ENCODE results near the gene ZBTB43. TPM values are rescaled to one million over a fixed set of nuclear protein-coding genes. Genes with fewer than 3 reads are reported as not detected.

ZBTB43 gene
- total RNA-seq, 4 donors from 2014 or later, result 8.7 to 9.9 (median 9.4) TPM

GRCh38 chr9:126839301-126839700, 34.5 kb downstream of the ZBTB43 start:
- H3K36me3 ChIP-seq, result peaks cover 0 to 41% (median 22%) of the 10 kb centered on the region in 4 donors
- H3K27ac ChIP-seq (replicated peaks in 1 of 4), result no peak overlapping the region
- intact Hi-C loops (cut with DNase I), result no loop called here
- TF ChIP-seq CTCF (IDR thresholded peaks at IDR 0.05) (no peak), POLR2A (IDR thresholded peaks at IDR 0.05; ENCODE audit: low read depth) (no peak), POLR2AphosphoS5 (IDR thresholded peaks at IDR 0.05) (no peak), EP300 (IDR thresholded peaks at IDR 0.05) (no peak)
- H3K27me3 ChIP-seq, result no peaks in the 10 kb centered on the region
- H3K4me3 ChIP-seq, result no peak overlapping the region
- peaks cover 7 to 14% (median 9%) of the 10 kb centered on the region in 4 donors for H3K4me1 ChIP-seq
- no peaks in the 10 kb centered on the region for H3K9me3 ChIP-seq
- DNase-seq (ENCODE audit: extremely low spot score), result no peak
- WGBS, result 92% methylated on average over 6 of the region's 8 CpGs

- Histone ChIP-seq H3K27me3 (no peaks in the 10 kb centered on the region), H3K27ac (replicated peaks in 1 of 4) (no peak overlapping the region), H3K9me3 (no peaks in the 10 kb centered on the region), H3K36me3 (peaks cover 0 to 17% (median 15%) of the 10 kb centered on the region in 4 donors), H3K4me3 (no peak overlapping the region), H3K4me1 (peaks cover 5 to 12% (median 8%) of the 10 kb centered on the region in 4 donors)
- no peak for DNase-seq (ENCODE audit: extremely low spot score)
- TF ChIP-seq CTCF (IDR thresholded peaks at IDR 0.05) (no peak), POLR2A (IDR thresholded peaks at IDR 0.05; ENCODE audit: low read depth) (no peak), EP300 (IDR thresholded peaks at IDR 0.05) (no peak), POLR2AphosphoS5 (IDR thresholded peaks at IDR 0.05) (no peak)
- WGBS, result 88% methylated on average over 11 of the region's 13 CpGs
- intact Hi-C loops (cut with DNase I), result no loop called here
Observed at GRCh38 chr9:126842220-126842842, 37.5 kb downstream of the ZBTB43 start.

GRCh38 chr9:126842977-126843799, 38.3 kb downstream of the ZBTB43 start:
- WGBS, result 76% methylated on average over 10 of the region's 10 CpGs
- peaks cover 0 to 15% (median 14%) of the 10 kb centered on the region in 4 donors for H3K36me3 ChIP-seq
- H3K4me3 ChIP-seq, result no peak overlapping the region
- H3K27ac ChIP-seq (replicated peaks in 1 of 4), result no peak overlapping the region
- no peaks in the 10 kb centered on the region for H3K27me3 ChIP-seq
- DNase-seq (ENCODE audit: extremely low spot score), result no peak
- intact Hi-C loops (cut with DNase I), result no loop called here
- H3K4me1 ChIP-seq, result peaks cover 3 to 8% (median 4%) of the 10 kb centered on the region in 4 donors
- no peaks in the 10 kb centered on the region for H3K9me3 ChIP-seq
- TF ChIP-seq EP300 (IDR thresholded peaks at IDR 0.05) (no peak), POLR2A (IDR thresholded peaks at IDR 0.05; ENCODE audit: low read depth) (no peak), POLR2AphosphoS5 (IDR thresholded peaks at IDR 0.05) (no peak), CTCF (IDR thresholded peaks at IDR 0.05) (no peak)

GRCh38 chr9:126844085-126844484, 39.2 kb downstream of the ZBTB43 start:
- no peak for TF ChIP-seq CTCF (IDR thresholded peaks at IDR 0.05)
- no peak for TF ChIP-seq POLR2A (IDR thresholded peaks at IDR 0.05; ENCODE audit: low read depth)
- TF ChIP-seq EP300 (IDR thresholded peaks at IDR 0.05), result no peak
- TF ChIP-seq POLR2AphosphoS5 (IDR thresholded peaks at IDR 0.05), result no peak
- intact Hi-C loops (cut with DNase I), result no loop called here
- H3K27ac ChIP-seq (replicated peaks in 1 of 4), result no peak overlapping the region

More at GRCh38 chr9:126844085-126844484, 39.2 kb downstream of the ZBTB43 start:
- WGBS, result 47% methylated on average over 5 of the region's 5 CpGs
- no peak for DNase-seq (ENCODE audit: extremely low spot score)
- Histone ChIP-seq H3K4me3 (no peak overlapping the region), H3K9me3 (no peaks in the 10 kb centered on the region), H3K27me3 (no peaks in the 10 kb centered on the region), H3K4me1 (peaks cover 0 to 3% (median 0%) of the 10 kb centered on the region in 4 donors), H3K36me3 (peaks cover 0 to 8% (median 6%) of the 10 kb centered on the region in 4 donors)

All from esophagus muscularis mucosa (tissue), 4 donors.